Effector memory CD8-positive, alpha-beta T cell (primary cell): Measurements from ENCODE around the gene MADD.

Experiments used
- ATAC-seq: fragments of 150-1000 bp; cut with Tn5 transposase; replicated peaks from 2 replicates; pipeline ENCODE4 v1.10.0; 2021; ENCODE audit warnings: mild to moderate bottlenecking, moderate library complexity
- DNase-seq, 3 experiments: peaks; one replicate each; pipeline ENCODE4 v3.0.0; 2021
- H3K27ac Mint-ChIP-seq, 2 donors: one replicate each; pipeline ENCODE4 v1.8.0; 2022; ENCODE audit warnings: mild to moderate bottlenecking in 2 of 2, mixed read lengths in 2 of 2, moderate library complexity in 2 of 2
- H3K27me3 Mint-ChIP-seq, 2 donors: one replicate each; pipeline ENCODE4 v1.8.0; 2022; ENCODE audit warnings: mixed read lengths in 2 of 2
- H3K36me3 Mint-ChIP-seq: one replicate; pipeline ENCODE4 v1.8.0; 2022; ENCODE audit warnings: mild to moderate bottlenecking, moderate library complexity, mixed read lengths; ENCODE audit not compliant: insufficient read depth
- H3K4me1 Mint-ChIP-seq, 2 donors: one replicate each; pipeline ENCODE4 v1.8.0; 2022; ENCODE audit warnings: low read depth in 2 of 2, mixed read lengths in 2 of 2
- H3K4me3 Mint-ChIP-seq, 2 donors: one replicate each; pipeline ENCODE4 v1.8.0; 2022; ENCODE audit warnings: mild to moderate bottlenecking in 2 of 2, mixed read lengths in 2 of 2, moderate library complexity in 2 of 2
- H3K9me3 Mint-ChIP-seq, 2 donors: one replicate each; pipeline ENCODE4 v1.8.0; 2022; ENCODE audit warnings: mixed read lengths in 2 of 2

Gene MADD

DNA sequence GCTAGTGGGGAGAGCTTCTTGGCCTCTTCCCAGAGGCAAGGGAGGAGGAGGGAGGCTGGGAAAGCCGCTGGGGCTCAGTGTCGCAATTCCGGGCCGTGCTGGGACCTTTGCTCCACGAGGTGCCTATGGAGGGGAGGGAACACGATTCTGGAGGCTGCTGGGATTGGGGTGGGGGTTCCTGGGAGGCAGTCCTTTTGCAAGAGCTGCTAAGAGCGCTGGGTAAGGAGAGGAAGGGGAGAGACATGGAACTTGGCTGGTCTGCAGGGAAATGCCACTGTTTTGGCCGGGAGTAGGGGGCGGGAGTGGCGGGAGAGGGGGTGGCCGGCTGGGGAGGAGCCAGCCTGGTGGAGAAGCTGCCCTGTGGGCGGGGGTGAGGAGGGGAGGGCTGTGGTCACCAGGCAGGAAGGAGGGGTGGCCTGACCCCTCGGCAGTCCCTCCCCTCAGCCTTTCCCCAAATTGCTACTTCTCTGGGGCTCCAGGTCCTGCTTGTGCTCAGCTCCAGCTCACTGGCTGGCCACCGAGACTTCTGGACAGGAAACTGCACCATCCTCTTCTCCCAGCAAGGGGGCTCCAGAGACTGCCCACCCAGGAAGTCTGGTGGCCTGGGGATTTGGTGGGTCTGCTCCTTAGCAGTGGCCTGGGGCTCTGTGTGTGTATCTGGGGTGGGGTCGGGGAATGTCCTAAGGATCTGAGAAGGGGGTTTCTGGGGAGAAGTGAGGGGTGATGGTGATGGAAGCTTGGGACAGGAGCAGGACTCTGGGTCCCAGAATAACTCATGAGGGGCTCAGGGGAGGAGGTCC lies 12.2 kb upstream of the MADD start, which contains the start of gene NR1H3:
NR1H3 (plus strand) TSS at position 480 of the 800 bp plus-strand sequence. CDS start 1,221 bp downstream, outside the sequence.
- Mint-ChIP-seq H3K27me3 (no peaks in the 10 kb centered on the region), H3K36me3 (peaks cover 3% of the 10 kb centered on the region), H3K27ac (peak within 1 kb of the TSS in 1 of 2 donors; percentile 77), H3K4me3 (no peak within 1 kb of the TSS), H3K4me1 (peaks cover 0 to 4% of the 10 kb centered on the region in 2 donors), H3K9me3 (no peaks in the 10 kb centered on the region)
- no peak for DNase-seq
- ATAC-seq = peak; percentile 29

DNA sequence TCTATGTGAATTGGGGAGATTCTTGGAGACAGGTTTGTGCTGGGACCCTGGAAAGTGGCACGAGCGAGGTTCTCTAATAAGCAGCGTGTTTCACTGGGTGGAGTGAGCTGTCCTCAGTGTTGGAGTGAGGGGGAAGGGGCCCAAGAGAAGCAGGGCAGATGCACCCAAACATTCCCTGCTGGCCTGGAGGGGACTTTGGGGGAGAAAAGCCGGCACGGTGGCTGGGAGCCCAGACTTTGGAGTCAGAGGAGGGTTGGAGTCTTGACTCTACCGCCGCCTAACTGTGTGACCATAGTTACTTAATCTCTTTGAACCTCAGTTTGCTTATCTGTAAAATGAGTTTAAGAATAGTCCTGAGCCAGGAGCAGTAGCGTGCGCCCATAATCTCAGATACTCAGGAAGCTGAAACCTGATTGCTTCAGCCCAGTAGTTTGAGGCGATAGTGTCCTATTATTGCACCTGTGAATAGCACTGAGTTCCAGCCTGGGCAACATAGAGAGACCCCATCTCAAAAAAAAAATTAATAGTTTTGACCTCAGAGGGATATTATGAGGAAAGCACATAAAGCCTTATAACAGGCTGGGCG lies 11.5 kb upstream of the MADD start:
- peaks cover 3% of the 10 kb centered on the region for H3K36me3 Mint-ChIP-seq
- ATAC-seq (no peak), DNase-seq (no peak)
- H3K4me3 Mint-ChIP-seq = no peak overlapping the region
- H3K27ac Mint-ChIP-seq = peak overlapping the region in 1 of 2 donors; percentile 77
- no peaks in the 10 kb centered on the region for H3K27me3 Mint-ChIP-seq
- H3K9me3 Mint-ChIP-seq = no peaks in the 10 kb centered on the region
- H3K4me1 Mint-ChIP-seq = peaks cover 0 to 4% of the 10 kb centered on the region in 2 donors

DNA sequence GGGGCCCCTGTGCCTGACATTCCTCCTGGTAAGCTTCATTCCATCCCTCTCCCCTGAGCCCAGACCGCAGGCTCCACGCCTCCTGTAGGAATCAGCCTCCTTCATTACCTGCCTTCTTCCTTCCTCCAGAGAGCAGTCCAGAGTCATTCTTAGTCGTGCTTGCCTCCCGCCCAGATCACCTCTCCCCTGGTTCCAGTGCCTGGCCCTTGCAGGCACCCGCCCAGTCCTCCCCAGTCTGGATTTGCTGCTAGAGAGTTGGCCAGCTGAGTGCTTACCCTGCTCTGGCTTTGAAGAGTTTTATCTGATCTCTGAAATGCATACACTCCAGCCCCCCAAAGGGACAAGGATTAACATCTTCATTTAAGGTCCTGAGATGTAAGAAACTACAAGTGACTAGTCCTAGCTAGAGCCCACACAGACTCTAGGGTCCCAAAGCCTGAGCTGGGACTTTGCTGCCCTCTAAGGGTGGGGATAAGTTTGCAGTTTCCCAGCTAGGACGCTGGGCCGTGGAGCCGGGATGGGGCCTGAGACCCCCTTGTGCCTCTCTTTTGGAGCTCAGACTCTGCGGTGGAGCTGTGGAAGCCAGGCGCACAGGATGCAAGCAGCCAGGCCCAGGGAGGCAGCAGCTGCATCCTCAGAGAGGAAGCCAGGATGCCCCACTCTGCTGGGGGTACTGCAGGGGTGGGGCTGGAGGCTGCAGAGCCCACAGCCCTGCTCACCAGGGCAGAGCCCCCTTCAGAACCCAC lies 10.5 kb upstream of the MADD start:
- no peak overlapping the region for H3K4me3 Mint-ChIP-seq
- ATAC-seq (peak; percentile 60), DNase-seq (no peak)
- H3K9me3 Mint-ChIP-seq = no peaks in the 10 kb centered on the region
- no peaks in the 10 kb centered on the region for H3K27me3 Mint-ChIP-seq
- H3K36me3 Mint-ChIP-seq = peaks cover 3% of the 10 kb centered on the region
- H3K4me1 Mint-ChIP-seq = peaks cover 0 to 4% of the 10 kb centered on the region in 2 donors
- H3K27ac Mint-ChIP-seq = peak overlapping the region in 1 of 2 donors; percentile 31

DNA sequence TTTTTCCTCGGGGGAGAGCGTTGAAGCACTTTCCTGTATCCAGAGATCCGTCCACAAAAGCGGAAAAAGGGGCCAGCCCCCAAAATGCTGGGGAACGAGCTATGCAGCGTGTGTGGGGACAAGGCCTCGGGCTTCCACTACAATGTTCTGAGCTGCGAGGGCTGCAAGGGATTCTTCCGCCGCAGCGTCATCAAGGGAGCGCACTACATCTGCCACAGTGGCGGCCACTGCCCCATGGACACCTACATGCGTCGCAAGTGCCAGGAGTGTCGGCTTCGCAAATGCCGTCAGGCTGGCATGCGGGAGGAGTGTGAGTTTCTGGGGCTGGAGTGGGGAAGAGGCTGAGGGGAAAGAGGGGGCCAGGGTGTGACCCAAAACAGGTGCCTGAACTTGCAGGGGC lies 9.6 kb upstream of the MADD start:
- ATAC-seq = no peak
- H3K27me3 Mint-ChIP-seq = no peaks in the 10 kb centered on the region
- H3K9me3 Mint-ChIP-seq = no peaks in the 10 kb centered on the region
- no peak for DNase-seq
- H3K27ac Mint-ChIP-seq = no peak overlapping the region
- H3K4me3 Mint-ChIP-seq = no peak overlapping the region
- H3K36me3 Mint-ChIP-seq = peaks cover 3% of the 10 kb centered on the region
- H3K4me1 Mint-ChIP-seq = peaks cover 0 to 4% of the 10 kb centered on the region in 2 donors

DNA sequence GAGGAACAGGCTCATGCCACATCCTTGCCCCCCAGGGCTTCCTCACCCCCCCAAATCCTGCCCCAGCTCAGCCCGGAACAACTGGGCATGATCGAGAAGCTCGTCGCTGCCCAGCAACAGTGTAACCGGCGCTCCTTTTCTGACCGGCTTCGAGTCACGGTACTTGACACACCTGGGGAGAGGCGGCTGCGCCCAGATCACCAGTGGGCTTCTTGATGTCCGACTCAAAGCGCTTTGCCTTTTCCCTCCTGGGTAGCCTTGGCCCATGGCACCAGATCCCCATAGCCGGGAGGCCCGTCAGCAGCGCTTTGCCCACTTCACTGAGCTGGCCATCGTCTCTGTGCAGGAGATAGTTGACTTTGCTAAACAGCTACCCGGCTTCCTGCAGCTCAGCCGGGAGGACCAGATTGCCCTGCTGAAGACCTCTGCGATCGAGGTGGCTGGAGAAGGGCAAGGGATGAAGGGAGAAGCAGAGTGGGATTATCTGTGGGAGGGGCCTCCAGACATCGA lies 8.6 kb upstream of the MADD start:
- Mint-ChIP-seq H3K4me1 (peaks cover 0 to 4% of the 10 kb centered on the region in 2 donors), H3K4me3 (no peak overlapping the region), H3K9me3 (no peaks in the 10 kb centered on the region), H3K36me3 (no peaks in the 10 kb centered on the region), H3K27ac (no peak overlapping the region), H3K27me3 (no peaks in the 10 kb centered on the region)
- DNase-seq (no peak), ATAC-seq (no peak)

DNA sequence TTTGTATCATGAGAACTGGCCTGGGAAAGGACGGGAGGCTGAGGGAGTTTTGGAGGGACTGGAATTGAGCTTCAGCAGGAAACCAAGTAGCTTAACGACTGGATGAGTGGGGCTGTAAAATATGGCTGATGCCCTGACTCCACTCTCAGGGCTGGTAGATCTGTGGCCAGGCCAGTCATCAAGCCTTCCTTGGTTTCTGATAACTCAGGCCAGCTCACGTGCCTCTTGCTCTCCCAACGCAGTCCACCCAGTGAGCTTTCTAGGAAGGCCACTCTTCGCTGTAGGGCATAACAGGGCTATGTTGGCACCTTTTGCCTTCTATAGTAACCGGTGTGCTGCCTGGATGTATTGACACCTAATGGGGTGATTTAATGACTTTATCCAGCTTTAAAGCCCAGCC lies 5.8 kb upstream of the MADD start:
- ATAC-seq (no peak), DNase-seq (no peak)
- peaks cover 4% of the 10 kb centered on the region for H3K36me3 Mint-ChIP-seq
- H3K27ac Mint-ChIP-seq = no peak overlapping the region
- no peaks in the 10 kb centered on the region for H3K9me3 Mint-ChIP-seq
- H3K27me3 Mint-ChIP-seq = no peaks in the 10 kb centered on the region
- peaks cover 11% of the 10 kb centered on the region in 2 donors for H3K4me1 Mint-ChIP-seq
- H3K4me3 Mint-ChIP-seq = peak overlapping the region in 1 of 2 donors; percentile 18

DNA sequence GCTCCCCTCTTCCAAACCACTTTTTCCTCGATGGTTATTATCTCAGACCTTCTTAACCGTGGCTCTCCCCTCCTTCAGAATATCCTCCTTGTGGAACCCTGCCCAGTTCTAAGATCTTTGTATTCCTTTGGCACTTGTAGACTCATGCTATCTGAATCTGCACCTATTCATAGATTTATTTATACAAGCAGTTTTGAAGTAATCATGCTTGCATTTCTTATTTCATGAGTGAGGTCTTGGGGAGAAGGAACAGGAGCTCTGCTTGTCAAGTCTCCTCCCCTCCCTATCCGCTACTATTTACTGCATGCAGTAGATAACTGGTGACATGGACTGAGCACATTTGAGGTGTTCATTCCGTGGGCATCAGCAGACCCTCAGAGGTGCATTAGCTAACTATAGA lies 5.4 kb upstream of the MADD start:
- H3K36me3 Mint-ChIP-seq = peaks cover 6% of the 10 kb centered on the region
- ATAC-seq (no peak), DNase-seq (no peak)
- H3K27me3 Mint-ChIP-seq = no peaks in the 10 kb centered on the region
- no peaks in the 10 kb centered on the region for H3K9me3 Mint-ChIP-seq
- H3K27ac Mint-ChIP-seq = peak overlapping the region in 1 of 2 donors; percentile 22
- H3K4me3 Mint-ChIP-seq = peak overlapping the region in 1 of 2 donors; percentile 18
- H3K4me1 Mint-ChIP-seq = peaks cover 13% of the 10 kb centered on the region in 2 donors

DNA sequence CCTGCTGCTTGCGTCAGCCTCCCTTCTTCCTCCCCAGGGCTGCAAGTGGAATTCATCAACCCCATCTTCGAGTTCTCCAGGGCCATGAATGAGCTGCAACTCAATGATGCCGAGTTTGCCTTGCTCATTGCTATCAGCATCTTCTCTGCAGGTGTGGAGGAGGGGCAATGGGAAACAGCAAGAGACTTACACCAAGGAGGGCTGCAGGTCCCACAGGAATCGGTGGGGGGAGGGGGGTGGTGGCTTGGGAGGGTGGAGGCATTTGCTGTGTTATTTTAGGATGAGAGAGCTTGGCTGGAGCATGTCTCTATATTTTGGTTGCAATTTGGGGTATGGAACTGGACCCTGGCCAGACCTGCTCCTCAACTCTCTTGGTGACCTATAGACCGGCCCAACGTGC lies 2.1 kb upstream of the MADD start:
- no peak for DNase-seq
- H3K4me3 Mint-ChIP-seq = peak overlapping the region in 1 of 2 donors; percentile 89
- H3K27me3 Mint-ChIP-seq = no peaks in the 10 kb centered on the region
- H3K4me1 Mint-ChIP-seq = peaks cover 31 to 34% of the 10 kb centered on the region in 2 donors
- peaks cover 11% of the 10 kb centered on the region for H3K36me3 Mint-ChIP-seq
- H3K9me3 Mint-ChIP-seq = no peaks in the 10 kb centered on the region
- H3K27ac Mint-ChIP-seq = no peak overlapping the region
- ATAC-seq = no peak

DNA sequence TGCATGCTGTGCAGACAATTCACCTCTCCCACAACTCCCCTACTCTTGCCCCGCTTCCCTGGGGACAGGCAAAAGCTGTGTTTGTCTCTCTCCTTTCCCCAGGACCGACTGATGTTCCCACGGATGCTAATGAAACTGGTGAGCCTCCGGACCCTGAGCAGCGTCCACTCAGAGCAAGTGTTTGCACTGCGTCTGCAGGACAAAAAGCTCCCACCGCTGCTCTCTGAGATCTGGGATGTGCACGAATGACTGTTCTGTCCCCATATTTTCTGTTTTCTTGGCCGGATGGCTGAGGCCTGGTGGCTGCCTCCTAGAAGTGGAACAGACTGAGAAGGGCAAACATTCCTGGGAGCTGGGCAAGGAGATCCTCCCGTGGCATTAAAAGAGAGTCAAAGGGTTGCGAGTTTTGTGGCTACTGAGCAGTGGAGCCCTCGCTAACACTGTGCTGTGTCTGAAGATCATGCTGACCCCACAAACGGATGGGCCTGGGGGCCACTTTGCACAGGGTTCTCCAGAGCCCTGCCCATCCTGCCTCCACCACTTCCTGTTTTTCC lies 1.4 kb upstream of the MADD start:
- H3K27ac Mint-ChIP-seq = peak overlapping the region; percentile 86 to 92
- no peak for ATAC-seq
- H3K4me1 Mint-ChIP-seq = peaks cover 34 to 37% of the 10 kb centered on the region in 2 donors

DNA sequence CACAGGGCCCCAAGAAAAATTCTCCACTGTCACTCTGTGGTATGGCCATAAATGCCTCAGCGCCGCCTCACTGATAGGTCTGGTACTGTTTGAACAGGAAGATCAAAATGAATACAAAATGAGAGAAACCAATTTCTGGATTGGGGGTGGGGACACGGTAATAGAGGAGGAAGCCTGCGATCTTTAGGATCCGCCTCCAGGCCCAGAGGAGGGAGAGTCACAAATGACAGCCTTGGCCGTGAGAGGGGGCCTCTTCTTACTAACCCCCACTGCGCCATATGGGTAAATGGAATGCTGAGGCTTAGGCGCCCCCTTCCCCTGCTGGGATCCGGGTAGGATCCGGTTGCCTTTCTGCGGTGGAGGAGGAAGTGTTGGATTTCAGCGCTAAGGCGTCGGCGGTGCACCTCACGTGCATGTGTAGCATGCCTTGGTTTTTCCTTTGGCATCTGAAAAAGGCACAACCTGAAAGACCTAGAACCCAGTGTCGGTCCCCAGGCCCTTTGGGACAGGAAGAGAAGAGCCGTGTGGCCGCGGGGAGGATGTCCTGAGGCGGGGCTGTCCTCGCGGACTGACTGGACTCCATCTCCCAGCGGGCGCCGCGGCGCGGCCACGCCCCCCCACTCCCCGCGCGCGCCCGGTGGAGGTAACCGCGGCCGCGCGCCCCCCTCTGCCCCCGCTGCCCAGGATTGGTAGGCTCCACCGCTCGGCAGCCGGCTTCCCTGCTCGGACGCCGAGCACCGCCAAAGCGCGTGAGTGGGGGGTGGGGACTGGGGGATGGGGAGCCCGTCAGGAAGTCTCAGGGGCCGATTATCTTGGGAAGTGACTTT lies 718 bp upstream of the MADD start:
- no peaks in the 10 kb centered on the region for H3K9me3 Mint-ChIP-seq
- H3K27me3 Mint-ChIP-seq = no peaks in the 10 kb centered on the region
- peaks cover 34 to 37% of the 10 kb centered on the region in 2 donors for H3K4me1 Mint-ChIP-seq
- peak overlapping the region; percentile 86 to 92 for H3K27ac Mint-ChIP-seq
- H3K4me3 Mint-ChIP-seq = peak overlapping the region; percentile 79 to 89
- H3K36me3 Mint-ChIP-seq = peaks cover 17% of the 10 kb centered on the region
- DNase-seq = peak; percentile 76 to 77 (median 76)
- peak; percentile 64 for ATAC-seq

More for the DNA sequence above, 1.4 kb upstream of the MADD start:
- H3K4me3 Mint-ChIP-seq = peak overlapping the region; percentile 79 to 89
- no peaks in the 10 kb centered on the region for H3K9me3 Mint-ChIP-seq
- no peaks in the 10 kb centered on the region for H3K27me3 Mint-ChIP-seq
- H3K36me3 Mint-ChIP-seq = peaks cover 15% of the 10 kb centered on the region
- DNase-seq = no peak

DNA sequence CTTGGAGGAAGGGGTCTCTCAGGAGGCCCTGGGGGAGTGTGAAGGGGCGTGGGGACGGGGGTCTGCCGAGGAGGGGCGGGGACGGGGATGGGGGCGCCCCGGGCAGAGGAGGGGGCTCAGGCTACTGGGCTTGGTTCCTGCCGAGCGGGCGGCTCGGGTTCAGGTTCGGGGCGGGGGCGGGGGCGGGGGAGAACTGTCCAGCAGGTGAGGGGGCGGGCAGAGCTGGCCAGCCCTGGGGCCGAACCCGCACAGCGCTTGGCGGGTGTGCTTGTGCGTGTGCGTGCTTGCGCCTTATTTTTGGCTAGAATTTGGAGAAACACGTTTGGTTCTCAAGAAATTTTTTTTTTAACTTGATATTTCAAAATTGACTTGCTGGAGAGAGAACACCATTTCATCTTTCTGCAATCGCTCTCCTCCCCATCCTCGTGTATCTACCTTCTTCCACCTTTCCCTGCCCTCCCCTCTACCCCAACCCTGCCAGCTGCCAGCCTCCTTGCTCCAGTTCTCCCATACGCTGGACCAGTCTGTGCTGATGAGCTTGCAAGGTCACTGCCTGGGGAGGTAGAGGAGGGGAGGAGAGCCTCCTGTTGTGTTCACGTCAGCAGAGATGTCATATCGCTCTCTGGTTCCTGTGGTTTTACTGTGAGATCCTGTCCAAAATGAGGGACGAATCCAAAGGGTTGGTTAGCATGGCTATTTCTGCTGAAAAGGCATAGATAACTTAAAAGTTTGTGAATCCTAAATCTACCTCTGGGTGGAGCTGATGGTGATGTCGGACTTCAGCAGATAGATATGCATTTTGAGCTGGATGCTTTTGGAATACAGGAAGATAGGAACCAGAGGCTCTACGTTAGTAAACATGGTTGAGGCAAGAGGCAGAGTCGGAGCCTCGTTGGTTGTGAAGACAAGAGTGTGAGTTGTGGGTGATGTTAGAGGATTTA lies 668 bp downstream of the MADD start:
- Mint-ChIP-seq H3K36me3 (peaks cover 28% of the 10 kb centered on the region), H3K9me3 (no peaks in the 10 kb centered on the region), H3K4me1 (peaks cover 38 to 42% of the 10 kb centered on the region in 2 donors), H3K4me3 (peak overlapping the region; percentile 79 to 89), H3K27me3 (no peaks in the 10 kb centered on the region), H3K27ac (peak overlapping the region; percentile 86 to 92)
- peak; percentile 33 to 48 (median 36) for DNase-seq
- ATAC-seq = peak; percentile 28
